ENCODE data around the gene CDK18. TPM values are rescaled to one million over a fixed set of nuclear protein-coding genes. Genes with fewer than 3 reads are reported as not detected.

Gene CDK18
- total RNA-seq, 1 experiment from 2014 or later = 9.2 TPM

DNA sequence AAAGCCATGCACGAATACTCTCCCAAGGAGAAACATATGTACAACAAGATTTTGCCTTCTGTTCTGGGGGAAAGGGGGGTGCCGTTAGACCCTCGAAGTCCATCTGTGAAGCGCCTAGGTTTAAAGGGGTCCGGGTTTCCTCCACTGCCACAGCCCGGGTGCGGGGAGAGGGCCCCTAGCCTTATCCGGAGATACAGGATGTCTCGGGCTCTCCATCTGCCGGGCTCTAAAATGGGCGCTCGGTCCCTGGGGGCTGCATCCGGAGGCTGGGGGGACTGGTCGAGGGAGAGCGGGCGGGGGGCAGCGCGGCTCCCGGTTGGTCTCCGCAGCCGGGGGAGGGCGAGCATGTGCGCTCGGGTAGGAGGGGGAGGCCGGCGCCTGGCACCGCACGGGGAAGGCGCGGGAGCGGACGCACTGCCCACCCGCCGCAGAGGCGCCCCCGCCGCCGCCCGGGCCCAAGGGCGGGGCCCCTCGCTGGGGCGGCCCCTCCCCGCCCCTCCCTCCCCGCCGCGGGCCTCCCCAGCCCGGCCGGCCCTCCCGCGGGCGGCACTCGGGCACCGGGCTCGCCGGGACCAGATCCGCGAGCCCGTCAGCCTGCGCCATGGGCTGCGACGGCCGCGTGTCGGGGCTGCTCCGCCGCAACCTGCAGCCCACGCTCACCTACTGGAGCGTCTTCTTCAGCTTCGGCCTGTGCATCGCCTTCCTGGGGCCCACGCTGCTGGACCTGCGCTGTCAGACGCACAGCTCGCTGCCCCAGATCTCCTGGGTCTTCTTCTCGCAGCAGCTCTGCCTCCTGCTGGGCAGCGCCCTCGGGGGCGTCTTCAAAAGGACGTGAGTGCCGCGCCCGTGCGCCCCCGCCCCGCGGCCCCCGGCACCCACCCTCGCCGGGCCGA lies 64.2 kb downstream of the CDK18 start:
- Histone ChIP-seq H3K9me3 (ENCODE audit: low read depth, low read length, poor library complexity, severe bottlenecking) (no peaks in the 10 kb centered on the region), H3K4me3 (ENCODE audit: low read depth, low read length, poor library complexity, severe bottlenecking) (no peak overlapping the region), H3K4me1 (ENCODE audit: insufficient read depth, low read length, poor library complexity, severe bottlenecking) (no peaks in the 10 kb centered on the region), H3K27ac (ENCODE audit: low read depth, low read length, poor library complexity, severe bottlenecking) (no peak overlapping the region), H3K36me3 (ENCODE audit: insufficient read depth, low read length, poor library complexity, severe bottlenecking) (no peaks in the 10 kb centered on the region), H3K27me3 (replicated peaks; ENCODE audit: insufficient read depth, low read depth, low read length, poor library complexity) (peaks cover 89% of the 10 kb centered on the region)
- POLR2A ChIA-PET (ENCODE audit: low non-redundant PET) = no interaction called here
- CTCF ChIA-PET = interaction anchor here (0.6 kb wide), 2 partner anchors 238 to 248 kb away, joined by 5 read pairs; no protein-coding TSS in a partner anchor
- no peak for DNase-seq (ENCODE audit: low spot score)
- peak; percentile 75 for TF ChIP-seq EZH2 (IDR thresholded peaks at IDR 0.05; ENCODE audit: borderline replicate concordance, low read depth, low read length, poor library complexity, severe bottlenecking)
- TF ChIP-seq, protein P1, sequence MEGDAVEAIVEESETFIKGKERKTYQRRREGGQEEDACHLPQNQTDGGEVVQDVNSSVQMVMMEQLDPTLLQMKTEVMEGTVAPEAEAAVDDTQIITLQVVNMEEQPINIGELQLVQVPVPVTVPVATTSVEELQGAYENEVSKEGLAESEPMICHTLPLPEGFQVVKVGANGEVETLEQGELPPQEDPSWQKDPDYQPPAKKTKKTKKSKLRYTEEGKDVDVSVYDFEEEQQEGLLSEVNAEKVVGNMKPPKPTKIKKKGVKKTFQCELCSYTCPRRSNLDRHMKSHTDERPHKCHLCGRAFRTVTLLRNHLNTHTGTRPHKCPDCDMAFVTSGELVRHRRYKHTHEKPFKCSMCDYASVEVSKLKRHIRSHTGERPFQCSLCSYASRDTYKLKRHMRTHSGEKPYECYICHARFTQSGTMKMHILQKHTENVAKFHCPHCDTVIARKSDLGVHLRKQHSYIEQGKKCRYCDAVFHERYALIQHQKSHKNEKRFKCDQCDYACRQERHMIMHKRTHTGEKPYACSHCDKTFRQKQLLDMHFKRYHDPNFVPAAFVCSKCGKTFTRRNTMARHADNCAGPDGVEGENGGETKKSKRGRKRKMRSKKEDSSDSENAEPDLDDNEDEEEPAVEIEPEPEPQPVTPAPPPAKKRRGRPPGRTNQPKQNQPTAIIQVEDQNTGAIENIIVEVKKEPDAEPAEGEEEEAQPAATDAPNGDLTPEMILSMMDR (conservative IDR thresholded peaks at IDR 0.05; ENCODE audit: low read depth, low read length) = no peak
- intact Hi-C loops (cut with micrococcal nuclease; ENCODE audit: unreplicated experiment) = no loop called here
- no TSS peak for BruUV-seq (replicated peaks)

DNA sequence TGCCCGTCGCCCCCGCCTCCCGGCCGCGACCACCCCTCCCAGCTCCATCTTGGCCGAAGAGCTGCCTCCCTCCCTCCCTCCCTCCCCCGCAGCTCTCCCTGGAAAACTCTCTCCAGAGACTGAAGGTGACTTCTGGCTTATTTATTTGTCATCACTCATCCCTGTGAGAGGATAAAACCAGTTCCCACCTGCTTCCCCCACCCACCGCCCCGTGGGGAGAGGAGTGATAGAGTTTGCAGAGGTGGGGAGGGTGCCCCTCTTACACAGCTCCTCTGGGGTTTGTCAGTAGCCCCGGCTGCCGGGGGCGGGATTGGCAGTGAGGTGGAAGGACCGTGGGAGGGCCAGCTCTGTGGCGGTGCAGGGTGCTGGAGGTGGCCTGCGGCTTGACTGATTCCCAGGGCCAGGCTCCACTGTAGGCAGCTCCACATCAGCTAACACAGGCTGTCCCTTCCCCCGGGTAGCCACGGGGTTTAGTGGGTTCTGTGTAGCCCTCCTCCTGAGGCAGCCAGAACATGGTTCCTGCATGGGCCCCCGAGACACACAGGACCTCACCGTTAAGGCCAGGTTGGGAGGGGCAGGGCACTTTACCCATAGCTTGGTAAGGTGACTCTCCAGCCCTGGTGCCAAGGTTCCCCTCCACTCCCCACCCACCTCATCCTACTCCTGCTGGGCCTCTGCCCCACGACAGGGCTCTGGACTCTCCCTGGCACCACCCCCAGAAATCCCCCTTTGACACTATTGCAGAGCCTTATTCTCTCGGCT lies 65.1 kb downstream of the CDK18 start:
- H3K27me3 ChIP-seq (replicated peaks; ENCODE audit: insufficient read depth, low read depth, low read length, poor library complexity) = peaks cover 87% of the 10 kb centered on the region

DNA sequence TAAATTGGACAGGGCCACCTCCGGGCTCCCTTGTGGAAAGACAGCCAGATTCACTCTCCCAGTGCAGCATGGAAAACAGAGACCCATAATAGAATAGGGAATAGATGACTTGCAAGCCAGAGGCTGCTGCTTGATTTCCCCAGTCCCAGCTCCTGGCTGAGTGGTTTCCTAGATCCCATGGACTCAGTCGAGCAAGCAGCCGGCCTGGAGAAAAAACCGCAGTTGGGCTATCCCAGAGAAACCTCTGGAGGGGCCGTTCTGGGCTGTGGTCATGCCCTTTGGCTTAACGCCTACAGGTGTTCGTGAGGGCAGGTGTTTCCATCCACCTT lies 65.7 kb downstream of the CDK18 start:
- Histone ChIP-seq H3K9me3 (ENCODE audit: low read depth, low read length, poor library complexity, severe bottlenecking) (no peaks in the 10 kb centered on the region), H3K27me3 (replicated peaks; ENCODE audit: insufficient read depth, low read depth, low read length, poor library complexity) (peaks cover 90% of the 10 kb centered on the region), H3K4me1 (ENCODE audit: insufficient read depth, low read length, poor library complexity, severe bottlenecking) (no peaks in the 10 kb centered on the region), H3K27ac (ENCODE audit: low read depth, low read length, poor library complexity, severe bottlenecking) (no peak overlapping the region), H3K36me3 (ENCODE audit: insufficient read depth, low read length, poor library complexity, severe bottlenecking) (no peaks in the 10 kb centered on the region), H3K4me3 (ENCODE audit: low read depth, low read length, poor library complexity, severe bottlenecking) (no peak overlapping the region)
- no peak for DNase-seq (ENCODE audit: low spot score)
- ChIA-PET POLR2A (ENCODE audit: low non-redundant PET) (no interaction called here), CTCF (no interaction called here)
- BruUV-seq (replicated peaks) = no TSS peak
- intact Hi-C loops (cut with micrococcal nuclease; ENCODE audit: unreplicated experiment) = no loop called here
- no peak for TF ChIP-seq EZH2 (IDR thresholded peaks at IDR 0.05; ENCODE audit: borderline replicate concordance, low read depth, low read length, poor library complexity, severe bottlenecking)
- TF ChIP-seq, protein P1 (conservative IDR thresholded peaks at IDR 0.05; ENCODE audit: low read depth, low read length) = no peak

More for the DNA sequence above, 65.1 kb downstream of the CDK18 start:
- peak; percentile 59 for TF ChIP-seq EZH2 (IDR thresholded peaks at IDR 0.05; ENCODE audit: borderline replicate concordance, low read depth, low read length, poor library complexity, severe bottlenecking)
- TF ChIP-seq, protein P1 (conservative IDR thresholded peaks at IDR 0.05; ENCODE audit: low read depth, low read length) = no peak
- DNase-seq (ENCODE audit: low spot score) = no peak
- Histone ChIP-seq H3K27ac (ENCODE audit: low read depth, low read length, poor library complexity, severe bottlenecking) (no peak overlapping the region), H3K36me3 (ENCODE audit: insufficient read depth, low read length, poor library complexity, severe bottlenecking) (no peaks in the 10 kb centered on the region), H3K4me1 (ENCODE audit: insufficient read depth, low read length, poor library complexity, severe bottlenecking) (no peaks in the 10 kb centered on the region), H3K9me3 (ENCODE audit: low read depth, low read length, poor library complexity, severe bottlenecking) (no peaks in the 10 kb centered on the region), H3K4me3 (ENCODE audit: low read depth, low read length, poor library complexity, severe bottlenecking) (no peak overlapping the region)
- intact Hi-C loops (cut with micrococcal nuclease; ENCODE audit: unreplicated experiment) = no loop called here
- ChIA-PET POLR2A (ENCODE audit: low non-redundant PET) (no interaction called here), CTCF (interaction anchor here (0.6 kb wide), 2 partner anchors 238 to 248 kb away, joined by 5 read pairs; no protein-coding TSS in a partner anchor)
- no TSS peak for BruUV-seq (replicated peaks)
